Measurements from ENCODE around the gene C5orf15. TPM values are rescaled to one million over a fixed set of nuclear protein-coding genes. Genes with fewer than 3 reads are reported as not detected.

Gene C5orf15
- total and polyA plus RNA-seq, 9 of the 15 experiments (the other 6 are each of a cell fraction or from before 2014, with no cell fraction given) = 23.3 to 50.7 (median 35.5) TPM

- TF ChIP-seq, protein P1, sequence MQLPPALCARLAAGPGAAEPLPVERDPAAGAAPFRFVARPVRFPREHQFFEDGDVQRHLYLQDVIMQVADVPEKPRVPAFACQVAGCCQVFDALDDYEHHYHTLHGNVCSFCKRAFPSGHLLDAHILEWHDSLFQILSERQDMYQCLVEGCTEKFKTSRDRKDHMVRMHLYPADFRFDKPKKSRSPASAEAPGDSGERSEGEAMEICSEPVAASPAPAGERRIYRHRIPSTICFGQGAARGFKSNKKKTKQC (CRISPR knock-in tag; IDR thresholded peaks at IDR 0.05) = no peak
- TF ChIP-seq ZFX (CRISPR knock-in tag; IDR thresholded peaks at IDR 0.05) (peak; percentile 7; the same call in 1 of the 2 replicates), MYC (IDR thresholded peaks at IDR 0.05; ENCODE audit: low read depth, low read length) (no peak), MYC (CRISPR knock-in tag; IDR thresholded peaks at IDR 0.05; ENCODE audit: borderline replicate concordance, low read depth) (no peak)
- TF ChIP-seq, protein P2, sequence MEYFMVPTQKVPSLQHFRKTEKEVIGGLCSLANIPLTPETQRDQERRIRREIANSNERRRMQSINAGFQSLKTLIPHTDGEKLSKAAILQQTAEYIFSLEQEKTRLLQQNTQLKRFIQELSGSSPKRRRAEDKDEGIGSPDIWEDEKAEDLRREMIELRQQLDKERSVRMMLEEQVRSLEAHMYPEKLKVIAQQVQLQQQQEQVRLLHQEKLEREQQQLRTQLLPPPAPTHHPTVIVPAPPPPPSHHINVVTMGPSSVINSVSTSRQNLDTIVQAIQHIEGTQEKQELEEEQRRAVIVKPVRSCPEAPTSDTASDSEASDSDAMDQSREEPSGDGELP (CRISPR knock-in tag; IDR thresholded peaks at IDR 0.05; ENCODE audit: borderline replicate concordance) = peak; percentile 20; the same call in 1 of the 2 replicates
- 52% methylated on average over 7 of the region's 7 CpGs for WGBS (ENCODE audit: insufficient coverage, low coverage, missing lambda C conversion rate)
- in situ Hi-C loops (cut with MboI) = no loop called here
- peaks cover 63% of the 10 kb centered on the region; the same call in 2 of the 3 replicates for H3K36me3 ChIP-seq (ENCODE audit: control insufficient read depth, insufficient read depth, low read length)
- H3K79me2 ChIP-seq (ENCODE audit: control insufficient read depth, insufficient read depth, low read length) = peaks cover 97% of the 10 kb centered on the region
- H3K4me3 ChIP-seq = no peak overlapping the region
- no peaks in the 10 kb centered on the region for H3K27me3 ChIP-seq (ENCODE audit: control insufficient read depth in 2 of 2, insufficient read depth in 2 of 2, low read length in 2 of 2)
- intact Hi-C loops (cut with micrococcal nuclease) = no loop called here
- H3K9ac ChIP-seq (ENCODE audit: insufficient read depth in 1 of 2, low read depth in 2 of 2, low read length in 2 of 2) = peak overlapping the region in 1 of 2 experiments; percentile 88; a peak in 2 of 4 replicates
- no TSS peak for BruUV-seq (replicated peaks)
- peak overlapping the region; percentile 42; the same call in 2 of the 3 replicates for H3K27ac ChIP-seq (ENCODE audit: extremely low read depth, low read depth, low read length)
- DNase-seq (ENCODE audit: extremely low read depth in 1 of 4, low spot score in 3 of 4) = no peak
- peaks cover 20% of the 10 kb centered on the region for H3K9me1 ChIP-seq (ENCODE audit: control insufficient read depth, insufficient read depth, low read length)
- no peaks in the 10 kb centered on the region for H3K9me3 ChIP-seq (replicated peaks; ENCODE audit: control insufficient read depth, insufficient read depth, low read depth, low read length)
- H3K4me2 ChIP-seq (ENCODE audit: insufficient read depth, low read length) = peak overlapping the region; percentile 44; the same call in 1 of the 2 replicates
- no peak overlapping the region for H2AFZ ChIP-seq (ENCODE audit: low read depth, low read length)
- POLR2A ChIA-PET = interaction anchor here (0.7 to 1.0 kb wide), 3 partner anchors 10 to 16 kb away, joined by 4 to 6 read pairs (median 4); no protein-coding TSS in a partner anchor
- CTCF ChIA-PET (ENCODE audit: low intra/inter-chr PET ratio) = no interaction called here
- no peak for FAIRE-seq
- peak; percentile 43 for ATAC-seq
- peaks cover 19 to 24% of the 10 kb centered on the region in 2 experiments for H3K4me1 ChIP-seq (replicated peaks in 1 of 2; ENCODE audit: control insufficient read depth in 2 of 2, insufficient read depth in 2 of 2, low read length in 2 of 2)
- peaks cover 74% of the 10 kb centered on the region for H4K20me1 ChIP-seq (replicated peaks; ENCODE audit: control insufficient read depth, insufficient read depth, low read length)
These were observed 27.6 kb upstream of the C5orf15 start for GRCh38 chr5:133995883-133996563.

Data from K562 (cell line).